K562 (cell line): ENCODE results near the gene SIM2. TPM values are rescaled to one million over a fixed set of nuclear protein-coding genes. Genes with fewer than 3 reads are reported as not detected.

ENCODE experiments used
- ATAC-seq: fragments of 200-7000 bp; cut with Tn5 transposase; 3 replicates; pipeline ENCODE4 v1.9.1; 2020; ENCODE audit warnings: moderate library complexity
- BruUV-seq: library from RNA; stranded (reverse); fragments of 400-500 nt; replicated peaks from 2 replicates; lab custom pipeline; 2021; lab: Mats Ljungman, UMichigan
- CTCF ChIA-PET: fragments of 300-600 bp; formaldehyde crosslinking; extraction: SDS; loops from one replicate; lab custom pipeline; 2021; ENCODE audit warnings: low intra/inter-chr PET ratio; lab: Yijun Ruan, JAX
- POLR2A ChIA-PET: fragments of 300-600, 350-650 bp; sonication (Branson Sonifier 250); formaldehyde crosslinking; extraction: SDS; loops from one replicate; lab custom pipeline; 2021; ENCODE audit warnings: antibody characterized with exemption, inconsistent platforms; lab: Yijun Ruan, JAX
- DNase-seq, 4 experiments: peaks; one replicate each; pipeline versions ENCODE4 v3.0.0 to v3.0.0-alpha.2; 2011 to 2018; ENCODE audit warnings: low spot score in 3 of 4, mixed read lengths in 3 of 4; ENCODE audit errors: extremely low read depth in 1 of 4
- FAIRE-seq: peaks from 2 replicates; lab custom pipeline; 2011; peaks lifted over from hg19 to GRCh38; lab: Jason Lieb, UNC
- H2AFZ ChIP-seq: 2 replicates; pipeline ENCODE4 v1.6.0; 2011; ENCODE audit warnings: low read depth, low read length, control low read depth, inconsistent platforms
- H3K27ac ChIP-seq: fragments of 200-600 bp; 3 replicates; pipeline ENCODE4 v1.8.0; 2011; ENCODE audit warnings: low read depth, mild to moderate bottlenecking, control low read depth, inconsistent platforms, low read length, moderate library complexity, mixed read lengths; ENCODE audit errors: extremely low read depth
- H3K27me3 ChIP-seq, 2 experiments: fragments of 300-600 bp in 1 of 2; 2 replicates in 1 of 2; 3 replicates in 1 of 2; pipeline versions ENCODE4 v1.6.0 to v1.8.0; 2011; ENCODE audit warnings: inconsistent platforms in 2 of 2, low read length in 2 of 2, mild to moderate bottlenecking in 1 of 2, mixed read lengths in 1 of 2, moderate library complexity in 1 of 2; ENCODE audit not compliant: control insufficient read depth in 2 of 2, insufficient read depth in 2 of 2
- H3K36me3 ChIP-seq: fragments of 300-600 bp; 3 replicates; pipeline ENCODE4 v1.8.0; 2011; ENCODE audit warnings: mild to moderate bottlenecking, low read length, inconsistent platforms; ENCODE audit not compliant: control insufficient read depth, insufficient read depth
- H3K4me1 ChIP-seq, 2 experiments: fragments of 200-600 bp in 1 of 2; replicated peaks in 1 of 2; 2 replicates in 1 of 2; 3 replicates in 1 of 2; pipeline versions ENCODE4 v1.5.1 to v1.8.0; 2011; ENCODE audit warnings: inconsistent platforms in 2 of 2, low read length in 2 of 2, mild to moderate bottlenecking in 1 of 2, mixed read lengths in 1 of 2, moderate library complexity in 1 of 2; ENCODE audit not compliant: control insufficient read depth in 2 of 2, insufficient read depth in 2 of 2
- H3K4me2 ChIP-seq: 2 replicates; pipeline ENCODE4 v1.6.1; 2011; ENCODE audit warnings: low read length, control low read depth, inconsistent platforms, mixed read lengths; ENCODE audit not compliant: insufficient read depth
- H3K4me3 ChIP-seq: fragments of 200-600 bp; sonication (generic), shearing (Covaris generic); 2 replicates; pipeline ENCODE4 v1.5.1; 2016; ENCODE audit warnings: control low read depth, inconsistent platforms
- H3K79me2 ChIP-seq: fragments of 200-600 bp; 3 replicates; pipeline ENCODE4 v1.8.0; 2011; ENCODE audit warnings: low read length, inconsistent platforms; ENCODE audit not compliant: control insufficient read depth, insufficient read depth
- H3K9ac ChIP-seq, 2 experiments: 2 replicates each; pipeline versions ENCODE4 v1.6.0 to v1.6.1; 2011; ENCODE audit warnings: low read depth in 2 of 2, low read length in 2 of 2, control low read depth in 1 of 2, inconsistent platforms in 1 of 2, mild to moderate bottlenecking in 1 of 2, mixed read lengths in 1 of 2; ENCODE audit not compliant: insufficient read depth in 1 of 2
- H3K9me1 ChIP-seq: one replicate; pipeline ENCODE4 v1.6.0; 2011; ENCODE audit warnings: inconsistent platforms, mild to moderate bottlenecking, low read length, moderate library complexity; ENCODE audit not compliant: control insufficient read depth, insufficient read depth
- H3K9me3 ChIP-seq: replicated peaks from 2 replicates; pipeline ENCODE4 v1.5.1; 2011; ENCODE audit warnings: low read depth, low read length, inconsistent platforms; ENCODE audit not compliant: control insufficient read depth, insufficient read depth
- H4K20me1 ChIP-seq: replicated peaks from 2 replicates; pipeline ENCODE4 v1.6.1; 2011; ENCODE audit warnings: low read length, inconsistent platforms, mixed read lengths; ENCODE audit not compliant: control insufficient read depth, insufficient read depth
- ARHGAP35 ChIP-seq: fragments of 450-650 bp; IDR thresholded peaks from 2 replicates; pipeline ENCODE4 v1.6.1; 2018; ENCODE audit not compliant: partially characterized antibody
- MYNN ChIP-seq, 2 experiments: sonication (generic); formaldehyde crosslinking in 1 of 2; IDR thresholded peaks; 2 replicates each; pipeline versions ENCODE4 v1.5.0 to v1.6.1; 2016 to 2020; ENCODE audit warnings: antibody characterized with exemption in 1 of 2, missing genetic modification reagents in 1 of 2
- NFRKB ChIP-seq: fragments of 450-650 bp; IDR thresholded peaks from 2 replicates; pipeline ENCODE4 v1.6.1; 2016; ENCODE audit warnings: low read depth
- NR2C2 ChIP-seq, 2 experiments: fragments of 200-800 bp in 1 of 2; sonication (Bioruptor generic) in 1 of 2; sonication (generic) in 1 of 2; formaldehyde crosslinking in 1 of 2; IDR thresholded peaks; 2 replicates each; pipeline versions ENCODE4 v1.6.1 to v1.8.0; 2016 to 2022; ENCODE audit warnings: mild to moderate bottlenecking in 1 of 2, missing compliant biosample characterization in 1 of 2, missing genetic modification characterization in 1 of 2, missing genetic modification reagents in 1 of 2
- RBM25 ChIP-seq: fragments of 200-400 bp; formaldehyde crosslinking; IDR thresholded peaks from 2 replicates; pipeline ENCODE4 v1.6.1; 2018; ENCODE audit warnings: low read length, low read depth, moderate library complexity; ENCODE audit not compliant: severe bottlenecking
- ZKSCAN1 ChIP-seq: fragments of 150-350 bp; IDR thresholded peaks from 2 replicates; pipeline ENCODE4 v1.6.1; 2016; ENCODE audit warnings: low read depth, low read length
- WGBS: fragments of 100-300 bp; shearing (Covaris generic); methylation state at CpG from one replicate; pipeline ENCODE4 v1.1.6; 2016; ENCODE audit warnings: low coverage, mixed read lengths; ENCODE audit not compliant: insufficient coverage; ENCODE audit errors: missing lambda C conversion rate; 5-methylcytosine and 5-hydroxymethylcytosine counted together
- in situ Hi-C: fragments of 300-500 bp; cut with MboI; formaldehyde crosslinking; loops from 4 replicates; pipeline ENCODE4 v1.15.0; 2018; ENCODE audit warnings: inconsistent platforms, mixed read lengths
- intact Hi-C: fragments of 100-400 bp; cut with micrococcal nuclease; formaldehyde crosslinking; loops from 2 replicates; pipeline ENCODE4 v1.14.2; 2022
- polyA plus RNA-seq, 8 experiments: library from polyadenylated mRNA; depleted of rRNA in 4 of 8; stranded (reverse) in 5 of 8; unstranded in 3 of 8; fragments of >200 nt; fragmentation: Nextera tagmentation in 2 of 8; fragmentation: Illumina TruSeq in 1 of 8; extraction: Ambion mirVana in 2 of 8; extraction: Trizol in 1 of 8; gene quantifications; 2 replicates each; pipeline versions ENCODE4 v1.2.1 to v1.2.3, GENCODE V29; 2011 to 2014; ENCODE audit warnings: inconsistent platforms in 1 of 8, missing spikeins in 1 of 8
- total RNA-seq, 7 experiments: library from RNA; depleted of rRNA in 6 of 7; stranded (reverse); fragments of >200 nt in 6 of 7; fragmentation: Illumina TruSeq in 2 of 7; extraction: Trizol in 2 of 7; gene quantifications; 2 replicates each; pipeline versions ENCODE4 v1.2.1 to v1.2.3, GENCODE V29; 2011 to 2021; ENCODE audit warnings: low replicate concordance in 1 of 7

SIM2 gene
- total and polyA plus RNA-seq, 9 of the 15 experiments (the other 6 are each of a cell fraction or from before 2014, with no cell fraction given): 0.07 to 0.11 (median 0.08) TPM; not detected in 6

GRCh38 chr21:36665806-36666205 is 33.1 kb upstream of the SIM2 start:
- no peak overlapping the region for H3K4me3 ChIP-seq
- no peak overlapping the region for H3K9ac ChIP-seq
- TF ChIP-seq NR2C2 (CRISPR knock-in tag; IDR thresholded peaks at IDR 0.05) (no peak), NR2C2 (tag; IDR thresholded peaks at IDR 0.05) (no peak), ARHGAP35 (no peak), MYNN (IDR thresholded peaks at IDR 0.05) (no peak), MYNN (CRISPR knock-in tag; IDR thresholded peaks at IDR 0.05) (no peak), ZKSCAN1 (no peak), RBM25 (no peak), NFRKB (no peak)
- H3K27ac ChIP-seq: no peak overlapping the region
- no peaks in the 10 kb centered on the region for H3K9me3 ChIP-seq
- H2AFZ ChIP-seq: no peak overlapping the region
- no peaks in the 10 kb centered on the region for H3K79me2 ChIP-seq
- no TSS peak for BruUV-seq
- in situ Hi-C loops: no loop called here
- H3K36me3 ChIP-seq: no peaks in the 10 kb centered on the region
- CTCF ChIA-PET: no interaction called here
- peaks cover 33 to 63% of the 10 kb centered on the region in 2 experiments for H3K27me3 ChIP-seq
- no peak for ATAC-seq
- H3K9me1 ChIP-seq: no peaks in the 10 kb centered on the region
- no peak for DNase-seq
- no peaks in the 10 kb centered on the region; the same call in 1 of the 2 replicates for H4K20me1 ChIP-seq
- POLR2A ChIA-PET: interaction anchor here (0.6 kb wide), 2 partner anchors 417 to 835 kb away, joined by 3 to 5 read pairs; no protein-coding TSS in a partner anchor
- 4% methylated on average over 6 of the region's 6 CpGs for WGBS
- intact Hi-C loops: loop anchor here (10.0 kb wide), 1 partner anchor 189 kb away; no protein-coding TSS in a partner anchor
- H3K4me2 ChIP-seq: no peak overlapping the region
- no peaks in the 10 kb centered on the region for H3K4me1 ChIP-seq
- no peak for FAIRE-seq
